GM12865 (cell line): ENCODE measurements around the gene LRCH3.

ENCODE experiments used
- DNase-seq: peaks from one replicate; pipeline ENCODE4 v3.0.0; 2010; ENCODE audit warnings: low read depth
- H3K4me3 ChIP-seq: 2 replicates; pipeline ENCODE4 v1.5.1; 2011; ENCODE audit warnings: mild to moderate bottlenecking, low read depth, low read length, control low read depth
- TF ChIP-seq, protein P1 (sequence below): IDR thresholded peaks from 2 replicates; pipeline ENCODE4 v1.5.1; 2011; ENCODE audit warnings: low read length, control low read depth, low read depth, inconsistent platforms; ENCODE audit not compliant: insufficient read depth; ENCODE audit errors: missing control alignments

Gene LRCH3

DNA sequence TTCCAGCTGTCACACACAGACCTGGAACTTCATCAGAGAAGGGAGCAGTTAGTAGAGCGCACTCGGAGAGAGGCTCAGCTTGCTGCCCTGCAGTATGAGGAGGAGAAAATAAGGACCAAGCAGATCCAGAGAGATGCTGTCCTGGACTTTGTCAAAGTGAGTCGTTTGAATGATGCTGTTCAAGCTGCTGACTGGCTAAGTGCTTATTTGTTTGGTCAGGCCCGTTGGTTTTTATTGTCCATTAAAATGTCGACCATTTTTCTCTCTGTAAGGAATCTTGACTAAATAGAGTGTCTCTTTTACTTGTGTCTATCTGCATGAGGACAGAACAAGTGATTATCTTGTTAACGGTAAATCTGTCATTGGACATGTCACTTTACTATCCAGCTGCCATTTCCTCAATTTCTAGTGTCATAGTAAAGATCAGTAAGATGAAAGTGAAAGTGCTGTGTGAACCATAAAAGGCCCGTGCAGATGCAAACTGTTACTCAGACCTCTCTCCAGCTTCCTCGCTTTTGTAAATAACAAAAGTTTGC is 56.9 kb downstream of the LRCH3 start:
- peak; percentile 73 for DNase-seq
- H3K4me3 ChIP-seq: peak overlapping the region; percentile 18; the same call in 1 of the 2 replicates
- TF ChIP-seq, protein P1, sequence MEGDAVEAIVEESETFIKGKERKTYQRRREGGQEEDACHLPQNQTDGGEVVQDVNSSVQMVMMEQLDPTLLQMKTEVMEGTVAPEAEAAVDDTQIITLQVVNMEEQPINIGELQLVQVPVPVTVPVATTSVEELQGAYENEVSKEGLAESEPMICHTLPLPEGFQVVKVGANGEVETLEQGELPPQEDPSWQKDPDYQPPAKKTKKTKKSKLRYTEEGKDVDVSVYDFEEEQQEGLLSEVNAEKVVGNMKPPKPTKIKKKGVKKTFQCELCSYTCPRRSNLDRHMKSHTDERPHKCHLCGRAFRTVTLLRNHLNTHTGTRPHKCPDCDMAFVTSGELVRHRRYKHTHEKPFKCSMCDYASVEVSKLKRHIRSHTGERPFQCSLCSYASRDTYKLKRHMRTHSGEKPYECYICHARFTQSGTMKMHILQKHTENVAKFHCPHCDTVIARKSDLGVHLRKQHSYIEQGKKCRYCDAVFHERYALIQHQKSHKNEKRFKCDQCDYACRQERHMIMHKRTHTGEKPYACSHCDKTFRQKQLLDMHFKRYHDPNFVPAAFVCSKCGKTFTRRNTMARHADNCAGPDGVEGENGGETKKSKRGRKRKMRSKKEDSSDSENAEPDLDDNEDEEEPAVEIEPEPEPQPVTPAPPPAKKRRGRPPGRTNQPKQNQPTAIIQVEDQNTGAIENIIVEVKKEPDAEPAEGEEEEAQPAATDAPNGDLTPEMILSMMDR: no peak

DNA sequence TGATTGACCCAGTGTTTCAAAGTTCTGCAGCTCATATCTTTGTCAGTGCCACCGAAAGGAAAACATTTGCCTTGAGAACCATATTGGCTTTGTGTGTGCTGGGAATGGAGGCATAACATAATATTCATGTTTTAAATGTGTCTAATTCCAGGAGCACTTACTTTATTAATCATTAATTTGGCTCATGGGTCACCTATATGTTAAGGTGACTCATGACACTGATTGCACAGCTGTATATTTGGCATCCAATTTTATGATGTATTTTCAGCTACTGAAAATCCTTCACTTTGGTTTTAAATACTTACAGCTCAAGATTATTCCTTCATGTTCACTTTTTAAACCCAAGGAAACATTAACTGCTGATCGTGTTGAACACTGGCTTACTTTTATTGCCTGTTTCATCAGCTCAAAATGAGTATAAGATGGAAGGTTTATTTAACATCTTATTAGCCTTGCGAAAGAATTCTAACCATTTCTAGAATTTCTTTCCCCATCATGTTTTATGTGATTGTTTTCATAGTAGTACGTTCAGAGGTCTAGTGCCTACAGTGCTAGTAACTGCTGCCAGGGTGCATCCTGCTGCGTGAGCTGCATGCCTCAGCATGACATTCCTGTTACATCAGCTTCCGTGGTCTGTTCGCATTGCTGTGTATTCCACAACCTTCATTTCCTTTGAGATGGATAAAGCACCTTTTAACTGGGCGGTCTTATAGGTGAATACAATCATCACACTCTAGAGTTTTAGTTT is 63.7 kb downstream of the LRCH3 start:
- no peak overlapping the region for H3K4me3 ChIP-seq
- no peak for DNase-seq
- TF ChIP-seq, protein P1: no peak

DNA sequence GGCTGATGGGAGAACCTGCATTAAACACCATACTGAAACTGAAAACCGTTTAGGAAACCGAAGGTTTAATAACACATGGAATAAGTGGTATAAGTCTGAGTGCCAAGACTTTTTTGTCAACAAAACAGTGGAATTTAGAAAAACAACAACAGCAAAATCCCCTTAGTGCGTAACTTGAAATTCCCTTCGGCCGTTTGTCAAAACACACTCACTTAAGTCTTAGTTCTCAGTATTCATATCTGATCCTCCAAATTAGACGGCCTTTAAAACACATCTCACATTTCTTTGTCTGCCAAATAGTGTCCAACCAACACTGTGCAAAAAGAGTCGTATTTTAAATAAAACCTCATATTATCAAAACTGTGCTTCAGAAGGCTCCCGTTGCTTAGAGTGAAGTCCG is 64.5 kb downstream of the LRCH3 start:
- no peak for DNase-seq
- no peak overlapping the region for H3K4me3 ChIP-seq
- TF ChIP-seq, protein P1: no peak

DNA sequence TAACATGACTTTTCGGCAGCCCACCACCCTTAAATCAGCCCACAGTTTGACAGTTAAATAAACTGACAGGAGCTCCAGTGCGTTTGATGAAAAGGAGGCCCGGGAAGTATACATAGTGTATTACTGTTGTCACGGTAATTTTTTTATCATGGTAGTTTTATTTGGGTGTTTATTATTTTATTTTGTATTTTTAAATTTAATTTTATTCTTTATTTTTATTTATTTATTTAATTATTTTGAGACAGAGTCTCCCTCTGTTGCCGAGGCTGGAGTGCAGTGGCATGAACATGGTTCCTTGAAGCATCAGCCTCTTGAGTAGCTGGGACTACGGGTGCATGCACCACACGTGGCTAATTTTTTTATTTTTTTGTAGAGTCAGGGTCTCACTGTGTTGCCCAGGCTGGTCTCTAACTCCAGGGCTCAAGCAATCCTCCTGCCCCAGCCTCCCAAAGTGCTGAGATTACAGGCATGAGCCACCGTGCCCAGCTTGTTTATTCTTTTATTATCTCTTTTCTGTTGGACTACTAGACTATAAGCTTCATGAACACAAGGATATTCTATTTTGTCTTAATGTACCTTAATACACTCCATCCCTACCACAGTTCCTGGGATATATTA is 65.3 kb downstream of the LRCH3 start:
- no peak for DNase-seq
- TF ChIP-seq, protein P1: no peak
- H3K4me3 ChIP-seq: no peak overlapping the region

DNA sequence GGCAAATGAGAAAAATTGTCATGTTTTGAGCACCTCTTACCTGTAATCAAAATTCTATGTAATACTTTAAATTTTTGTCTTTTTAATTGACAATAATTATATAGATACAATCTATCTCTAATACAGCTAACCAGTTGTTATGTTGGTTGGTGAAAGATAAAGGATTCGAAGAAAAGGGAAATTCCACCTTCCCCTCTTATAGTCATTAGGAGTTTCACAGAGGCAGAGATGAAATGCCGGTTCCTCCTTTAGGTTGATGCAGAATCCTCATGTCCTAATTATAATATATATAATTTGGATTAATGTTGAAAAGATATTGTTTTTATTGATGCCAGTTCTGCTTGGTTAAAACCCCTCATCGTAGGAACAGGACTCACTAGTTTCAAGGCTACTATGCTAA is 67.1 kb downstream of the LRCH3 start:
- peak; percentile 9 for DNase-seq
- TF ChIP-seq, protein P1: no peak
- no peak overlapping the region for H3K4me3 ChIP-seq

DNA sequence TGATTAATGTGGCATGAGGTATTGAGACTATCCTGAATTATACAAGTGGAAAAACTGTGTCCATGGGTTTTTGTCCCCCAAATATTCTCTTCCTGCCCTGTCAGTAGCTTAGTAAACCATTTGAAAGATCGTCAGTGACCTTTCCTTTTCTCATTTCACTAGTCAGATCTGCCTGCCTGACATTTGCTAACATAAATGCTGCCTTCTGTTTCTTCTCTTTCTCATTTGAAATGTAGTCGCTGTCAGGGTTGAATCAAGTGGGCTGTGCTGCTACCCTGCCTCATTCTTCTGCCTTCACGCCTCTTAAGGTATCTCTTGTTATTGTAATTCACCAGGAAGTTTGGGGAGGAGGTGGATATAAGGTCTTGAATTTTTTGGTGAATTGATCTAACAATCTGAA is 67.5 kb downstream of the LRCH3 start:
- TF ChIP-seq, protein P1: no peak
- DNase-seq: no peak
- no peak overlapping the region for H3K4me3 ChIP-seq
